Islet of Langerhans (tissue), 1 donor: ENCODE measurements around the gene FAM13A.
A peak's percentile ranks its signal among the peaks of the same experiment; 100 is the strongest.
"Not testable (repeated sequence)": the region's sequence is repeated elsewhere in the genome, so short reads cannot be mapped to it uniquely, and the experiment has no call there.

Experiments
- FAIRE-seq: peaks from one replicate; lab custom pipeline; 2011; peaks lifted over from hg19 to GRCh38; lab: Jason Lieb, UNC

Gene FAM13A

GRCh38 chr4:88957570-88957969 lies 99.4 kb downstream of the FAM13A start:
- FAIRE-seq, result no peak

DNA sequence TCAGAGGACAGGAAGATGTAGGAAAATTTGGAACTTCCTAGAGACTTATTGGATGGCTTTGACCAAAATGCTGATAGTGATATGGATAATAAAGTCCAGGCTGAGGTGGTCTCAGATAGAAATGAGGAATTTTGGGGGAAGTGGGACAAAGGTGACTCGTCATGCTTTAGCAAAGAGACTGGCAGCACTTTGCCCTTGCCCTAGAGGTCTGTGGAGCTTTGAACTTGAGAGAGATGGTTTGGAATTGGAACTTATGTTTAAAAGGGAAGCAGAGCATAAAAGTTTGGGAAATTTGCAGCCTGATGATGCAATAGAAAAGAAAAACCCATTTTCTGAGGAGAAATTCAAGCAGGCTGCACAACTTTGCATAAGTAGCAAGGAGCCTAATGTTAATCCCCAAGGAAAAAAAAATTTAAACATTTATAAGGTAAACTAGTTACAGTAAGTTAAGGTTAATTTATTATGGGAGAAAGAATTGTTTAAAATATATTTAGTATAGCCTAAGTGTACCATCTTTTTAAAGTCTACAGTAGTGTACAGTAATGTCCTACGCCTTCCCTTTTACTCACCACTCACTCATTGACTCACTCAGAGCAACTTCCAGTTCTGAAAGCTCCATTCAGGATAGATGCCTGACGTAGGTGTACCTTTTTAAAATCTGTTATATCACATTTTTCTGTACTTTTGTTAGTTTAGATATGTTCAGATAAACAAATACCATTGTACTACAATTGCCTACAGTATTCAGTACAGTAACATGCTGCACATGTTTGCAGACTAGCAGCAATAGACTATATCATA lies 101.2 kb downstream of the FAM13A start:
- FAIRE-seq, result no peak

DNA sequence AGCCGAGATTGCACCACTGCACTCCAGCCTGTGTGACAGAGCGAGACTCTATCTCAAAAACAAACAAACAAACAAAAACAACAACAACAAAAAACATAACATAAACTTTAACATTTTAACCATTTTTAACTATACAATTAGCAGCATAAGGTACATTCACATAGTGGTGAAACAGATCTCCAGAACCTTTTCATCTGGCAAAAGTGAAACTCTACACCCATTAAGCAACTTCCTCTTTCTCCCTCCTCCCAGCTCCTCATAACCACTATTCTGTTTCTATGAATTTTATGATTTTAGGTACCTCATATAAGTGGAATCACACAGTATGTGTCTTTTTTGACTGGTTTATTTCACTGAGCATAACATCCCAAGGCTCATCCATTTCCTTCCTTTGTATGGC lies 103.6 kb downstream of the FAM13A start:
- no peak for FAIRE-seq

GRCh38 chr4:88952081-88952480 lies 104.9 kb downstream of the FAM13A start:
- no peak for FAIRE-seq

DNA sequence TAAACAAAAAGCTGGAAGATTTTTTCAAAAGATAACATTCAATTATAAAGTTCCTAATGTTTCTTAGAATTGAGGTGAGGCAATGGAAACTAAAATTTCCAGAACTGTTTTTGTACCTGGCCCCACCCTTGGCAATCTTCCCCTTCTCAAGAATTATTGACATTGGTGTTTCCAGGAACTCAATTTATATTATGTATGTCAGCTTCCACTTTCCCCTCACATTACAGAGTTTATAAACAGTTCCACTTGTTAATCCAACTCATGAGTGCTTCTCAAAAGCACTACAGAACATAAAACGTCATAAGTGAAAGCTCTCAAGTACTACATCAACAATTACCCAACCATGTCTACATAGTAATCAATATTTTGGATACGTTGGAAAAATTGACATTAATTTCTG lies 107.4 kb downstream of the FAM13A start:
- peak; percentile 38 for FAIRE-seq

- no peak for FAIRE-seq
Observed at GRCh38 chr4:88940506-88940905, 116.5 kb downstream of the FAM13A start.

DNA sequence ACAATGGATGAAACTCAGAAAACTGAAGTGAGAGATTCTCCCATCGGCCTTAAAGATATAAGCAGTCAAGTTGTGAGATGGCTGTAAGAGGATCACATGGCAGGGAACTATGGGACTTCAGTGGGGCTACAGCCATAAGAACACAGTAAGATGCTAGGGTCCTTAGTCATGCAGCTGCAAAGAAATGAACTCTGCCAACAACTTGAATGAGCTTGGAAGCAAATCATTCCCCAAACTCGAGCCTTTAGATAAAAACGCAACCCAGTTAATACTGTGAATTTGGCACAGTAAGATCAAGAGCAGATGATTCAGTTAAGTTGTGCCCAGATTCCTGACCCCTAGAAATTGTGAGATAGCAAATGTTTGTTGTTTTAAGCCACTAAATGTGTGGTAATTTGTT lies 117.3 kb downstream of the FAM13A start:
- no peak for FAIRE-seq

- FAIRE-seq, result no peak
Observed at GRCh38 chr4:88938138-88938537, 118.8 kb downstream of the FAM13A start.

DNA sequence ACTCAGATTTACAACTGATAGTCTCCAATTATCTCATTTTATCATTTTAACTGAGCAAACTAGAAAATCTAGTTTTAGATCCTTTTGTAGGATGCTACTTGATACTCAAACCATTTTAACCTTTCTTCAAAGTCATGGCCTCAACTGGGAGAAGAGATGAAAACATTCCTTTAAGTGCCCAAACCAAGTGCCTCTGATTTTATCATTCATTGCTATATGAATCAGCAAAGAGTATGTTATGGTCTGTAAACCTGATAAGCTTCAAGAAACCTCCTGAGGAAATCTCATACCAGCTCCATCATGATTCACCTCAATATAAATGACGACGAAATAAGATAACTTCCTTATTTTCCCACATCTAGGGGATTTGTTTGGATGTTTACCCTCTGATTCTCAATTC lies 119.9 kb downstream of the FAM13A start:
- FAIRE-seq, result no peak

GRCh38 chr4:88933414-88934160 lies 123.4 kb downstream of the FAM13A start:
- FAIRE-seq, result no peak

DNA sequence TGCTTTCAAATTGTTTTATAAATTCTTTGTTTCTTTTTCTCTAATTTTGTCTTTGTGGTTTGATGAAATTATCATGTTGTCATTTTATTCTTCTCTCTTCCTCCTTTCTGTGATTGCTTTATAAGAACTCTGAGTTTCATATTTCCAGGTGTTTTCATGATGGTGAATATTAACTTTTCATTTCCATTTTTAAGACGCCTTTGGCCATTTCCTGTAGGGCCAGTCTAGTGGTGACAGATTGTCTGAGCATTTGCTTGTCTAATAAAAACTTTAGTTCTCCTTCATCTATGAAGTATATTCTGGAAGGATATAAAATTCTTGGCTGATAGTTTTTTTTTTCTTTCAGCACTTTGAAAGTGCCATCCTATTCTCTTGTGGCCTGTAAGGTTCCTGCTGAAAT lies 128.1 kb downstream of the FAM13A start:
- no peak for FAIRE-seq

- no peak for FAIRE-seq
Observed at GRCh38 chr4:88927420-88927819, 129.6 kb downstream of the FAM13A start.

DNA sequence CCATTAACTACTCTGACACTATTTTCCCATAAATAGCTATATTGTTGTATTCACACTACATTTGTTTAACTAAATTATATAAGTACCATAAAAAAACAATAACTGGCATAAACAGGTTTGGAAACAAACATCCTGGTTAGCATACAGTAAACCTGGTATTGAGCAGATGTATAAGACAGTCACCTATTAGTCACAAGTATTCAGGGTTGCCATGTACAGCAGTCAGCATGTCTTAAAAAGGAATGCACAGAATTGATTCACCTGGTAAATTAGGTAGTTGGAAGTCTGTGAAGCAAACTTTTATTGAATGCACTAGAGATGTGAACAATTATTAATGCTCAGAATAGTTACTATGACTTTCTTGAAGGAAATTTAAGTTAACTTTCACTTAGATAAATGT lies 137.9 kb downstream of the FAM13A start:
- FAIRE-seq, result no peak

DNA sequence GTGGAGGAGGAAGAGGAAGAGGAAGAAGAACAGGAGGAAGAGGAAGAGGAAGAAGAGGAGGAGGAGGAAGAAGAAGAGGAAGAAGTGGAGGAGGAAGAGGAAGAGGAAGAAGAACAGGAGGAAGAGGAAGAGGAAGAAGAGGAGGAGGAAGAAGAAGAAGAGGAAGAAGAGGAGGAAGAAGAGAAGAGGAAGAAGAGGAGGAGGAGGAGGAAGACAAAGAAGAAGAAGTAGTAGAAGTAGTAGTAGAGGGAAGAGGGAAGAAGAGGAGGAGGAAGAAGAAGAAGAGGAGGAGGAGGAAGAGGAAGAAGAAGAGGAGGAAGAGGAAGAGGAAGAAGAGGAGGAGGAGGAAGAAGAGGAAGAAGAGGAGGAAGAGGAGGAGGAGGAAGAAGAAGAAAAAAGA lies 143.8 kb downstream of the FAM13A start:
- FAIRE-seq, result not testable (repeated sequence)

DNA sequence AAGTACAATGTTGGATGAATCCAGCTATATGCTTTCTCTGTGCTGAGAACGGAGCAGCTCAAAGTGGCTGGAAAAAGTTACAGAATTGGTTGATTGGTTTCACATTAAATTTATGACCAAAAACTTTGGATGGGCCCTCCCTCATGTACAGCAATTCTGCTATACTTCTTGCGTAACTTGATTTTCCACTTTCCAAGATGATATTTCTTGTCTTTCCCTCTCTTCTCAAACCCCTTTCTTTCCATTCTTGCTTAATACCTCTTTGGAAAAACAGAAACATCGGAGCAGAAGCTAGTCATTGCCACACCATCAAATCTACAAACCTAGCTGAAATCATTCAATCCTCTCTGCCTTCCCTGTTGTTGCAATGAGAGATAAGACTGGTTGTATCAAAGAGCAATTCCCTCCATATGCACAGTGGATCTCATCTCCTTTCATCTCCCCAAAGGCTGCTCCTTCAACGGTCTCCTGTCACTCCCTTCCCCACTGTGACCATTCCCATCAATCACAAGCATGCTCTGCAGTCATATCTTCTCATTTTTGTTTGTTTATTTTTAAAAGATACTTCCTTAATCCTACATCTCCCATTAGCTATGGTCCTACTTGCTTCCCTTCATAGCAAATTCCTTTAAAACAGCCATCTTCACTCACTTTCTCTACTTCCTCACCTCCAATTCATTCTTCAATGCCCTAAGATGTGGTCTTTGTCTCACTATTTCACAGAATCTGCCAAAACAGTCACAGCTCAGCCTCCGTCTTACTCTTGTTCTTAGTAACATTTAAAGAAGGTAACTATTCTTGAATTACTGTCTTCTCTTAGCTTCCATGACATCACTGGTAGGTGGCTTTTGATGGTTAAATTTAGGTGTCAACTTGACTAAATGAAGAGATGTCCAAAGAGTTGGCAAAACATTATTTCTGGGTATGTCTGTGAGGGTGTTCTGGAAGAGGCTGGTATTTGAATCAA lies 145.5 kb downstream of the FAM13A start:
- no peak for FAIRE-seq

DNA sequence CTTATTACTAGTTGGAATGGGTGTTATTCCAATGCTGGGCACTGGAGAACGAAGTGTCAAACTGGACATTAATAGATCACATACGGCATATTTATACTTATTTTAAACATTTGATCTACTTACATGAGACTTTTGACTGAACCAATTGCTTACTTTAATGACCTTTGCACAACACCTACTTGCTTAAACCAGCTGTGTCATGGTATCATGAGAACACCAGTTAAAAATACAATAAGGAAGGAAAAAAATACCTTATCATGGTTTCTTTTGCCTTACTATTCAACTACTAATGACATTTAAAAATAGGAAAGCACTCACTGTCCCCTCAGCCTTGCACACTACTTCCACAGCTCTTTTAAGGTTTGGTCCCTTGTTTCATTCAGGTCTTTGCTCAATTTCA lies 146.9 kb downstream of the FAM13A start:
- no peak for FAIRE-seq

GRCh38 chr4:88908521-88908920 lies 148.5 kb downstream of the FAM13A start:
- no peak for FAIRE-seq

- no peak for FAIRE-seq
Observed at GRCh38 chr4:88908003-88908402, 149.0 kb downstream of the FAM13A start.

DNA sequence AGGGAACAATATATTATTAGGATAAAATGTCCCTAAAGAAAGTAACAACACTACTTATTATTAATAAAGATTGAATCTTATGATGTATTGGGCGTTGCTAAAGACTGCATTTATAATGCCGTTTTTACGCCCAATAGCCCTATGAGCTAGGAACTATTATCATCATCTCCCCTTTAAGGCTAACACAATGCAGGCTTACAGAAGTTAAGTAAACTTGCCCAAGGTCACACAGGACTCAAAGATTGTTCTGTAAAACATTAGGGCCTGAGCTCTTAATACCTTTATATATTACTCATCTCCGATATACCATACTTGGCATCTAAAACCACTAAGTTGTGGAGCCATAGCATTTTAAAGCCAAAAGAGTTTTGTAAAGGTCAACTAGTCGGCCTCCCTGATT lies 149.5 kb downstream of the FAM13A start:
- no peak for FAIRE-seq

- FAIRE-seq, result not testable (repeated sequence)
Observed at GRCh38 chr4:88904240-88904639, 152.7 kb downstream of the FAM13A start.

DNA sequence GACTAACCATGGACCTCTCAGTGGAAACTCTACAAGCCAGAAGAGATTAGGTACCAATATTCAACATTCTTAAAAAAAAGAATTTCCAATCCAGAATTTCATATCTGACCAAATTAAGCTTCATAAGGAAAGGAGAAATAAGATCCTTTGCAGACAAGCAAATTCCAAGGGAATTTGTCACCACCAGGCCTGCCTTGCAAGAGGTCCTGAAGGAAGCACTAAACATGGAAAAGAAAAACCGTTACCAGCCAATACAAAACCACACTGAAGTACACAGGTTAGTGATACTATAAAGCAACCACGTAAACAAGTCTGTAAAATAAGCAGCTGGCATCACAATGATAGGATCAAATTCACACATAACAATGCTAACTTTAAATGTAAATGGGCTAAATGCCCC lies 156.6 kb downstream of the FAM13A start:
- peak; percentile 38 for FAIRE-seq

- FAIRE-seq, result no peak
Observed at GRCh38 chr4:88897752-88898151, 159.2 kb downstream of the FAM13A start.

DNA sequence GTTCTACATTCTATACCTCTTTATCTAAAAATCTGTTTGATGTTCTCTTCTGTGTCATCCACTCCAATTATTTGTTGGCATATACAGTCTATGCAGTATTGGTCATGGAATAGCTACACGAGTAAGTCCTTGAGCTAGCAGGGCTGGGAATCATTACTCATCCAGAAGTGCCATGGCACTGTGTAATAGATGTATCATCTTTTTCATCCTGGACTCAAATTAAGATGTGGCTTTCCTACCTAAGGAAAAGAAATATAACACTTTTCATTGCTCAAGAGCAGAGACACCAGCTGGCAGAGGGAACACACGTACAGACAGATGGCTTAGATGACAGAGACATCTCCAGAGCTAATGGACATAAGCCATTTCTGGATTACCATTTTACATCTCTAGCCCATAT lies 159.8 kb downstream of the FAM13A start:
- FAIRE-seq, result no peak
